IMR-90 (cell line): ENCODE data around the gene PRKD2. TPM values are rescaled to one million over a fixed set of nuclear protein-coding genes. Genes with fewer than 3 reads are reported as not detected.

Source experiments
- ATAC-seq: fragments of 200-7000 bp; cut with Tn5 transposase; 2 replicates; pipeline ENCODE4 v1.9.1; 2020; ENCODE audit warnings: low read depth, mild to moderate bottlenecking, moderate library complexity
- BruUV-seq: library from RNA; stranded (reverse); fragments of 400-500 nt; replicated peaks from 2 replicates; lab custom pipeline; 2021; lab: Mats Ljungman, UMichigan
- CTCF ChIA-PET: fragments of 300-600 bp; formaldehyde crosslinking; extraction: SDS; loops from one replicate; lab custom pipeline; 2021; ENCODE audit warnings: antibody characterized with exemption; lab: Yijun Ruan, JAX
- POLR2A ChIA-PET: fragments of 300-600 bp; sonication (Branson Sonifier 250); formaldehyde crosslinking; loops from one replicate; lab custom pipeline; 2022; ENCODE audit warnings: antibody characterized with exemption; ENCODE audit not compliant: unreplicated experiment; lab: Charles Lee
- DNase-seq: peaks from one replicate; pipeline ENCODE4 v3.0.0; 2013
- H2AFZ ChIP-seq: replicated peaks from 2 replicates; pipeline ENCODE3; 2013; ENCODE audit warnings: low read length, mild to moderate bottlenecking; ENCODE audit not compliant: poor library complexity
- H2AK5ac ChIP-seq: 2 replicates; pipeline ENCODE4 v1.6.1; 2013; ENCODE audit warnings: low read depth, low read length, inconsistent platforms
- H2AK9ac ChIP-seq: replicated peaks from 2 replicates; pipeline ENCODE3; 2013; ENCODE audit warnings: mild to moderate bottlenecking, low read depth, low read length, moderate library complexity; ENCODE audit not compliant: poor library complexity
- H2BK120ac ChIP-seq: 2 replicates; pipeline ENCODE4 v1.6.1; 2013; ENCODE audit warnings: low read depth, low read length, inconsistent platforms
- H2BK15ac ChIP-seq: 3 replicates; pipeline ENCODE4 v1.6.1; 2013; ENCODE audit warnings: low read depth, low read length, inconsistent platforms
- H2BK20ac ChIP-seq: 2 replicates; pipeline ENCODE4 v1.6.1; 2013; ENCODE audit warnings: low read depth, mild to moderate bottlenecking, inconsistent platforms, low read length, moderate library complexity
- H2BK5ac ChIP-seq: 2 replicates; pipeline ENCODE4 v1.6.1; 2013; ENCODE audit warnings: mild to moderate bottlenecking, low read depth, low read length, inconsistent platforms; ENCODE audit not compliant: poor library complexity, severe bottlenecking
- H3K14ac ChIP-seq: replicated peaks from 2 replicates; pipeline ENCODE4 v1.6.1; 2013; ENCODE audit warnings: low read depth, low read length, inconsistent platforms
- H3K18ac ChIP-seq: 2 replicates; pipeline ENCODE4 v1.6.1; 2013; ENCODE audit warnings: low read depth, low read length, control low read depth
- H3K23ac ChIP-seq: 2 replicates; pipeline ENCODE4 v1.6.1; 2013; ENCODE audit warnings: low read depth, low read length, inconsistent platforms
- H3K27ac ChIP-seq: 2 replicates; pipeline ENCODE4 v1.5.1; 2013; ENCODE audit warnings: mild to moderate bottlenecking, control low read depth, low read length; ENCODE audit not compliant: insufficient read depth
- H3K27me3 ChIP-seq: 2 replicates; pipeline ENCODE4 v1.6.1; 2013; ENCODE audit warnings: low read length; ENCODE audit not compliant: control insufficient read depth, insufficient read depth
- H3K36me3 ChIP-seq: 2 replicates; pipeline ENCODE4 v1.6.1; 2013; ENCODE audit warnings: low read length, mixed read lengths; ENCODE audit not compliant: control insufficient read depth, insufficient read depth
- H3K4ac ChIP-seq: 2 replicates; pipeline ENCODE4 v1.6.1; 2013; ENCODE audit warnings: low read depth, low read length, inconsistent platforms
- H3K4me1 ChIP-seq: 2 replicates; pipeline ENCODE4 v1.6.1; 2013; ENCODE audit warnings: low read length, mixed read lengths; ENCODE audit not compliant: control insufficient read depth, insufficient read depth
- H3K4me2 ChIP-seq: 2 replicates; pipeline ENCODE4 v1.6.1; 2013; ENCODE audit warnings: low read depth, mild to moderate bottlenecking, control low read depth, low read length, moderate library complexity
- H3K4me3 ChIP-seq: 2 replicates; pipeline ENCODE4 v1.5.1; 2013; ENCODE audit warnings: low read depth, mild to moderate bottlenecking, control low read depth, low read length, moderate library complexity; ENCODE audit not compliant: insufficient read depth
- H3K56ac ChIP-seq: 2 replicates; pipeline ENCODE4 v1.6.1; 2013; ENCODE audit warnings: low read length, inconsistent platforms; ENCODE audit not compliant: insufficient read depth; ENCODE audit errors: extremely low read depth
- H3K79me1 ChIP-seq, 2 experiments: 2 replicates each; pipeline ENCODE4 v1.6.1; 2013; ENCODE audit warnings: low read length in 2 of 2, inconsistent platforms in 1 of 2, low read depth in 1 of 2
- H3K9ac ChIP-seq: 2 replicates; pipeline ENCODE4 v1.6.1; 2013; ENCODE audit warnings: low read depth, low read length, control low read depth
- H3K9me1 ChIP-seq: 2 replicates; pipeline ENCODE4 v1.6.1; 2013; ENCODE audit warnings: low read length, inconsistent platforms; ENCODE audit not compliant: insufficient read depth
- H3K9me3 ChIP-seq: 2 replicates; pipeline ENCODE4 v1.6.1; 2013; ENCODE audit warnings: low read length; ENCODE audit not compliant: control insufficient read depth, insufficient read depth
- H4K20me1 ChIP-seq: 2 replicates; pipeline ENCODE4 v1.6.1; 2013; ENCODE audit warnings: low read length, inconsistent platforms; ENCODE audit not compliant: insufficient read depth
- H4K5ac ChIP-seq: 2 replicates; pipeline ENCODE4 v1.6.1; 2013; ENCODE audit warnings: mild to moderate bottlenecking, low read depth, low read length, control low read depth
- H4K8ac ChIP-seq, 2 experiments: 2 replicates each; pipeline ENCODE4 v1.6.1; 2013; ENCODE audit warnings: low read depth in 2 of 2, low read length in 2 of 2, control low read depth in 1 of 2, inconsistent platforms in 1 of 2
- H4K91ac ChIP-seq: 2 replicates; pipeline ENCODE4 v1.6.1; 2013; ENCODE audit warnings: low read depth, low read length, inconsistent platforms; ENCODE audit not compliant: insufficient read depth
- CEBPB ChIP-seq: IDR thresholded peaks from 2 replicates; pipeline ENCODE4 v1.6.1; 2012; ENCODE audit warnings: low read depth, low read length, improper control_type of control experiment
- MXI1 ChIP-seq: IDR thresholded peaks from 2 replicates; pipeline ENCODE4 v1.6.1; 2012; ENCODE audit warnings: low read depth, mild to moderate bottlenecking, low read length, moderate library complexity, borderline replicate concordance
- SMC3 ChIP-seq: fragments of 150-350 bp; IDR thresholded peaks from 2 replicates; pipeline ENCODE4 v1.6.1; 2016; ENCODE audit warnings: low read depth, mild to moderate bottlenecking, antibody characterized with exemption, low read length, moderate library complexity
- WGBS, 2 experiments: methylation state at CpG; one replicate each; pipeline versions ENCODE4 v1.1.5 to v1.1.7; 2013; ENCODE audit warnings: missing lambda C conversion rate in 2 of 2; ENCODE audit not compliant: insufficient read length in 1 of 2; ENCODE audit errors: extremely low coverage in 2 of 2; 5-methylcytosine and 5-hydroxymethylcytosine counted together
- dilution Hi-C: fragments of 300-500 bp; cut with HindIII; formaldehyde crosslinking; loops from one replicate; pipeline ENCODE4 v1.14.3; 2018; ENCODE audit warnings: low sequenced_read_pairs; ENCODE audit not compliant: unreplicated experiment
- in situ Hi-C: fragments of 300-500 bp; cut with MboI; formaldehyde crosslinking; loops from 3 replicates; pipeline ENCODE4 v1.14.3; 2019; ENCODE audit warnings: low sequenced_read_pairs, inconsistent platforms, mixed read lengths
- intact Hi-C: fragments of 100-400 bp; cut with micrococcal nuclease; formaldehyde crosslinking; loops from 2 replicates; pipeline ENCODE4 v1.10.0; 2022
- polyA plus RNA-seq, 3 experiments: library from polyadenylated mRNA; depleted of rRNA; stranded (reverse); fragments of >200 nt; gene quantifications; 2 replicates each; pipeline ENCODE4 v1.2.3, GENCODE V29; 2012; ENCODE audit warnings: low replicate concordance in 1 of 3
- total RNA-seq: library from RNA; depleted of rRNA; stranded (reverse); fragments of >200 nt; gene quantifications from 2 replicates; pipeline ENCODE4 v1.2.3, GENCODE V29; 2012

PRKD2 gene
- total and polyA plus RNA-seq, 2 of the 4 experiments (the other 2 are of a cell fraction): 9.9 to 19.6 TPM

GRCh38 chr19:46697204-46697960 is 19.5 kb downstream of the PRKD2 start:
- Histone ChIP-seq H2BK20ac (no peak overlapping the region), H4K20me1 (peaks cover 19% of the 10 kb centered on the region; the same call in 1 of the 2 replicates), H3K79me1 (peaks cover 0 to 15% of the 10 kb centered on the region in 2 experiments; a peak in 3 of 4 replicates), H3K18ac (no peak overlapping the region), H3K27me3 (no peaks in the 10 kb centered on the region), H3K36me3 (peaks cover 71% of the 10 kb centered on the region), H3K14ac (0 out of 2 replicates have a peak overlapping the region, but pooled peaks have one; percentile 9), H3K23ac (no peak overlapping the region), H2BK5ac (no peak overlapping the region), H2BK15ac (no peak overlapping the region), H4K91ac (no peak overlapping the region), H3K4ac (peak overlapping the region; percentile 31; the same call in 1 of the 2 replicates), H3K4me1 (no peaks in the 10 kb centered on the region), H3K4me3 (no peak overlapping the region), H3K9ac (no peak overlapping the region), H3K56ac (no peak overlapping the region), H4K5ac (no peak overlapping the region), H2AK9ac (peak overlapping the region; percentile 81), H3K9me3 (no peaks in the 10 kb centered on the region), H3K4me2 (peak overlapping the region; percentile 53; the same call in 1 of the 2 replicates), H3K27ac (no peak overlapping the region), H2AFZ (peak overlapping the region; percentile 81), H4K8ac (peak overlapping the region in 1 of 2 experiments; percentile 53; a peak in 1 of 4 replicates), H3K9me1 (0 out of 2 replicates have a peak, but pooled peaks cover 8% of the 10 kb centered on the region), H2BK120ac (no peak overlapping the region), H2AK5ac (peak overlapping the region; percentile 15; the same call in 1 of the 2 replicates)
- in situ Hi-C loops: no loop called here
- ChIA-PET CTCF (no interaction called here), POLR2A (interaction anchor here (0.5 kb wide), 1 partner anchor 12 kb away, joined by 4 read pairs; no protein-coding TSS in a partner anchor)
- WGBS, 2 experiments: 39% methylated on average over 19 of the region's 39 CpGs; no CpG with 5 or more reads in 1 of the 2 experiments
- TF ChIP-seq CEBPB (peak; percentile 68), MXI1 (0 out of 2 replicates have a peak, but pooled peaks have one; percentile 37), SMC3 (no peak)
- DNase-seq (peak; percentile 49), ATAC-seq (peak; percentile 99)
- dilution Hi-C loops: no loop called here
- no TSS peak for BruUV-seq
- intact Hi-C loops: no loop called here
